Right lung (tissue), 5 donors: ENCODE results near the gene ACOT7. TPM values are rescaled to one million over a fixed set of nuclear protein-coding genes. Genes with fewer than 3 reads are reported as not detected.
"Not testable (repeated sequence)": the region's sequence is repeated elsewhere in the genome, so short reads cannot be mapped to it uniquely, and the experiment has no call there.

ENCODE experiments used
- DNase-seq, 2 donors: peaks; one replicate each; pipeline ENCODE4 v3.0.0-alpha.2; 2013
- polyA plus RNA-seq, 5 donors: library from polyadenylated mRNA; unstranded; fragments of 120-200 nt; gene quantifications; one replicate each; pipeline versions ENCODE4 v1.2.1 to v1.2.3, GENCODE V29; 2013; ENCODE audit warnings: inconsistent platforms in 1 of 5, low replicate concordance in 1 of 5; ENCODE audit not compliant: insufficient read length in 5 of 5, insufficient read depth in 1 of 5

ACOT7 gene
- polyA plus RNA-seq, 5 donors, result 11.7 to 17.0 (median 14.4) TPM

GRCh38 chr1:6363085-6363884, 30.3 kb downstream of the ACOT7 start:
- DNase-seq, result not testable (repeated sequence)

DNA sequence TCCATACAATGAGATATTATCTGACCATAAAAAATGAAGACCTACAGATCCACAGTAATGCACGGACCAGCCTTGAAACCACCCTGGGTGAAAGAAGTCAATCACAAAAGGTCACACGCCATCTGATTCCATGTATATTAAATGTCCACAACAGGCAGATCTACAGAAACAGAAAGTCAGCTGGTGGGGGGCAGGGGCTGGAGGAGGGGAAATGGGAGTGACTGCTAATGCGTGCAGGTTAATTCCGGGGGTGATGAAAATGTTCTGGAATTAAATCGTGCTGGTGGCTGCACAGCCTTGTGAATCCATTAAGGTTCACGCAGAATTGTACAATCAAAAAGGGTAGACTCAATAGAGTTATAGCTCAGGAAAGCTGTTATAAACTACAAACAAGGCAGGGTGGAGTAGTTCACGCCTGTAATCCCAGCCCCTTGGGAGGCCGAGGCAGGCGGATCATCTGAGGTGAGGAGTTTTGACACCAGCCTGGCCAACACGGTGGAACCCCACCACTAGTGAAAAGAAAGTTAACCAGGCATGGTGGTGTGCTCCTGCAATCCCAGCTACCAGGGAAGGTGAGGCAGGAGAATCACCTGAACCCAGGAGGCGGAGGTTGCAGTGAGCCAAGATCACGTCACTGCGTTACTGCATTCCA, 32.3 kb downstream of the ACOT7 start:
- DNase-seq, result no peak

GRCh38 chr1:6360517-6361070, 33.0 kb downstream of the ACOT7 start:
- no peak for DNase-seq

DNA sequence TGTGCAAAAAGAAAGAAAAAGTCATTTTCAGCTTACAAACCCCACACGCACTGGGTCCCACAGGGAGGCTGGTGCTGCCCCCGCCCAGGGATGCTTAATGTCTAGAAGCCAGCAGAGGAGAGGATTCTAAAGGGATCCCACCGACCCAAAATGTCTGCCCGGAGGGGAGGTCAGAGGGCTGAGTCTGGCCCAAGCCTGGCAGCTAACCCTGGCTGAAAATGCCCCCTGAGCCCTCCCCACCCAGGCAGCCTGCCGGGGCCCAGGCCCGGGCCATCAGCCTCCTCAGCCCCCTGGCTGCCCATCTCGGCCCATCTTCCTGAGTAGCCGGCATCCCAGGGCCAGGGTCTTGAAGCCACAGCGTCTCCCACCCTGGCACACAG, 33.5 kb downstream of the ACOT7 start:
- DNase-seq, result no peak

DNA sequence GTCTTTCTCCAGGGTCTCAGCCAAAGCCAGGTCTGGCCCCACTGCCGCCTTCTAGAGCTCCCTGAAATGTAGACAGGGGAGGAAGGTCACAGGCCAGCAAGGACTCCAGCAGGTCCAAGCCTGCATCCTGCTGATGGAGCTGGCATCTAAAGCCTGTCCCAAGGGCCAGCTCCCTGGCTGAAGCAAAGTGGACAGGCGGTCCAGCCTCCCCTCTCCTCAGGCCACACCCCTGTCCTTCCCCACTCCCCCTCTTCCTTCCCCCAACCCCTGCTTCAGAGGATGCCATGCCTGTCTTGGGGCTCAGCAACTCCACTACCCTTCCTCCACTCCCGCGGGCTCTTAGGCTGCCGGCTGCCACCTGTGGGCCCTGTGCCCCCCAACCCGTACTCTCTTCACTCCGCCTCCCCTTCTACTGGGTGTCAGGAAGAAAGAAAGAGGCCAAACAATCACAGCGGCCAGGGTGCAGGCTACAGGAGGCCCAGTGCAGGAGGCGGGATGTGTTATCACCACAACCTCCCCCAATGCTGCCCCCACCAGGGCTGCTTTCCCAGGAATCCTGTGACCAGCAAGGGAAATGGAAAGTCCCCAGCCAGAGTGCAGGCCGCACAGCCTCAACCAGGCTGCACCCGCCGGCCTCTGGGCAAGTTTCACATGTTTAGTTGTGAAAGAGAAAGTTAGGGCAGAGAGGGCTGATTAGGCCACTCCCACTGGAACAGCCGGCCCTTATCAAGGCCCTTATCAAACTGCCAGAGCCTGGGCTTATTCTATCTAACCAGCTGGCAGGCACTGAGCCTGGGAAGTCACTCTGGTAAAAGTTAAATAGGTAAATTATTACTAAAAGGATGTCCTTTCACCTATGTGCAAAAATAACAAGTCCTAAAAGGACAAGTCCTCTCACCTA, 34.1 kb downstream of the ACOT7 start:
- DNase-seq, result peak in 1 of 2 donors; percentile 81

DNA sequence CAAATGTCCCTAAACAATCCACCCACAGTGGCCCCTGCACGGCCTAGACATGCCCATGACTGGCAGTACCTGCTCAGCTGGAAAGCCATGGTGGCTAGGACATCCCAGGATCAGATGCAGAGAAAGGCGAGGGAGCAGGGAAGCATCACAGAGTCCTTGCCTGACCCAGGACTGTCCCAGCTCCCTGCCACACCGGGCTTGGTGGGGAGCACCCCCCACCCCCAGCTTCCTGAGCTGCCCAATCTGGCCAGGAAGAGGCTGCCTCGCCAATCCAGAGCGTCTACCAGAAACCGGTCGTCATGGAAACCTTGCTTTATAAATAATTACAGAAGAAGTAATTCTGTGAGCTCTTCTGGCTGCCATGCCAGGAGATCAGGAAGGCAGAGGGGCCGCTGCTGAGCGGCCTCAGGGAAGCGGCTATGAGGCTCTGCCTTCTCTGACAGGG, 34.8 kb downstream of the ACOT7 start:
- DNase-seq, result peak; percentile 72 to 74

- DNase-seq, result no peak
These were observed 35.4 kb downstream of the ACOT7 start for GRCh38 chr1:6358144-6358624.

- no peak for DNase-seq
These were observed 36.2 kb downstream of the ACOT7 start for GRCh38 chr1:6357243-6357936.

- no peak for DNase-seq
These were observed 37.9 kb downstream of the ACOT7 start for GRCh38 chr1:6355621-6356020.

GRCh38 chr1:6354659-6355317, 38.8 kb downstream of the ACOT7 start:
- no peak for DNase-seq

DNA sequence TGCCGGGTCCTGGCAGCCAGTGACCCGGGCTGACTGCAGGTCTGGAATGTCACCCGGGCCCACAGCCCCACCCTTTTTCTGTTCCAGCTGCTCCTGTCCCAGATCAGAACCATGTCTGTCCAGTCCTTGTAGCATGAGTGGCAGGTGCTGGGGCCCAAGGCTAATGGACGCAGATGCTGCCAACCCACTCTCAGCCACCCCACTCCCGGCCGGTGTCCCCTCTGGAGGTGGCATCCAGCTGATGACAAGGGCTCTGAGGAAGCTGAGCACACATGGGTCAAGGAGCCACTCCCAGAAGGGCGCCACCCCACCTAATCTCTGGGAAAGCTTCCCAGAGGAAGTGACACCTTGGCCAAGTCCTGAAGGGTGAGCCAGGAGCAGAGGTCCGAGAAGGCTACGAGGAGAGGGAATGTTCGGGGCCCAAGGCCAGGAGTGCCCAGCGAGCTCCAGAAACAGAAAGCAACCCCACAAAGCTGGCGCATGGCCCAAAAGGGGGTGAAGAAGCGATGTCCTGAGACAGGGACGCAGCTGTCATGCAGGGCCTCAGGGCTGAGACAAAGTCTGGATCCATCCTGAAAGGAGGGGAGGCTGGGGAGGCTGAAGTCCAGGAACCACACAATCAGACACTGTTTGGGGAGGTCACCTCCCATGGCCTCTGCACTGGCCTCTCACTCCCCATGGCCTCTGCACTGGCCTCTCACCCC, 39.5 kb downstream of the ACOT7 start:
- no peak for DNase-seq

DNA sequence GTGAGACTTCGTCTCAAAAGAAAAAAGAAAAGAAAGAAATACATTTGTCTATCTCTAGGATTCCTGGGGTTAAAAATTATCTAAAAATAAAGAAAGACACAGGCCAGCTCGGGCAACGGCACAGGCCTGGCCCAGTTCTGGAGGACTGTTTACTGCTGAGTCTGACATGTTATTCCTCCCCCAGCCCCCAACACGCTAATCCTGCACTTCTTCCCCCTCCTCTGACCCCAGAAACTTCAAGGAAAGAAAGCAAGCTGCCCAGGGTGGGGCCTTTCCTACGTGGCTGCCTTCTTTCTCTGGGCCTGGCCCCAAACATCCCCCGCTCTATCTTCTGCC, 40.0 kb downstream of the ACOT7 start:
- DNase-seq, result no peak

DNA sequence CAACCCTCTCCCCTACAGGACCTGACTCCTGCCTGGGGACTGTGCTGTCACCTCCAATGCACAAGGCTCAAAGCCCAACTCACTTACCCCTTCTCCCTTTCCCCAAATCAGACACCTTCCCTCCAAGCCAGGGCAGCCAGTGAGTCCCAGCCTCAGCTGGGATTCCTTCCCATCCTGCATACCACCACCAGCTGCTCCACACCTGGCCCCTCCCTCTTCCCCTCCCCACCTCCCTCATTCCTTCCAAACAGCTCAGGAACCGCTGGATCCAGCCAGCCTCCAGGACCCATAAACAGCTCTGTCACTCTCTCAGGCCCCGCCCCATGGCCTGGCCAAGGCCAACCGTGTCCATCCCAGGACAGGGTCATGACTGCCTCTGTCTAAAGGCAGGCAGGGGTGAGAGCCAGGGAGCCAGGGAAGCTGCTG, 41.4 kb downstream of the ACOT7 start:
- DNase-seq, result no peak

DNA sequence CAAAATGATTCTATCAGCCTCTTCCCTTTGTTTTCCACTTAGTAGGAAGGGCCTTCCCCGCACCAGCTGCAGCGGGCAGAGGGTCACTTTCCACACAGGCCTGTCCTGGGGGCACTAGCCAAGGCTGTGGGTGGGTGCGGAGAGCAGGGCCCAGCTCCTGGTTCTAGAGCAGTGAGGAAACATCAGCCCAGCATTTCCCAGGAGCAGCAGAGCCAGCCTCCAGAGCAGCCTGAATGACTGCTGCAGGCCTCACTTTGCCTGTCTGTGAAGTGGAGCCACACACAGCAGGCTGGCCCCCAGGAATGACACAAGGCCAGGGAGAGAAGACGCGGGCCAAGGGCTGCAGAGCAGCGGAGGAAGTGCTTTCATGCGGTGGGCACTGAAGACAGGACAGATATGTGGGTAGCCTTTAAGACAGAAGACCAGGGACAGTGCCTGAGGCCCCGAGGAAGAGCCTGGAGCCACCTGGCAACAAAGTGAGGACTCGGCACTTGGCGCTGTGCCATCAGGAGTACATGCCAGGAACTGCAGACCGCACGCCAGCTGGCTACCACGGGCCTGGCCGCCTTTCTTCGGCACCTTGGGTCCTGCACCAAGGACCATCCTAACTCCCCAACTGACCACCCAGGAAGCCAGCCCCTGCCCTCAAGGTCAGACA, 42.0 kb downstream of the ACOT7 start:
- DNase-seq, result no peak

GRCh38 chr1:6350416-6351088, 43.0 kb downstream of the ACOT7 start:
- DNase-seq, result no peak

GRCh38 chr1:6349254-6349943, 44.2 kb downstream of the ACOT7 start:
- no peak for DNase-seq

- DNase-seq, result no peak
These were observed 44.9 kb downstream of the ACOT7 start for GRCh38 chr1:6348511-6349191.
